IPS DF 4.7 (cell line): ENCODE measurements around the gene ACO1.

ENCODE experiments used
- DNase-seq: peaks from one replicate; pipeline ENCODE4 v3.0.0-alpha.2; 2013; ENCODE audit warnings: low spot score; ENCODE audit errors: extremely low read depth

The ACO1 gene

DNA sequence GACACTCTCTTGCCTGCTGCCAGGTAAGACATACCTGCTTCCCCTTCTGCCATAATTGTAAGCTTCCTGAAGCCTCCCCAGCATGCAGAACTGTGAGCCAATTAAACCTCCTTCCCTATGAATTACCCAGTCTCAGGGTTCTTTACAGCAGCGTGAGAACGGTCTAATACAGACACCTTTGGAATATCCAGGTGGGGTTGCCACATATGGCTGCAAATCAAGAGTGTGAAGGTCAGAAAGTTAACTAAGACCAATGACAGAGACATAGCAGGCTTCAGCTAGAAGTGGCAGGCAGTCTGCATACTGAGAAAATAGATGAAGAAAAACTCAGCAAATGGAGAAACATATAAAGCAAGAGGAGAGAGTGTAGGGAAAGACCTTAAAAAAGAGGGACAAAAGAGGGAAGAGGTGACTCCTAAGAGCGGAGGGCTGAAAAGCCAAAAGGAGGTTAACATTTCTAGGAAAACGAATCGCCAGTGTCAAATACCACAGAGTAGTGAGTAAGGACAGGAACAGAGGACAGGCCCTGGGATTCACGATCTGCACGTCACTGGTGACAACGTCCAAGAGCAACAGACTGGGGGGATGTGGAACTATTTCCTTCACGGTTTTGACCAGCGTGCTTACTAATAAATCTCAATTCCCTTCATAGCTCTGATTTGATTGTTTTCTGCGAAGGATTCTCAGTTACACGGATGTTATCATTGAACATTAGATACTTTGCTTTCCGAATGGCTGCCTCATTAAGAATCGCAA is 1.7 kb upstream of the ACO1 start:
- no peak for DNase-seq

- DNase-seq: no peak
Measured at GRCh38 chr9:32384002-32384363, 460 bp upstream of the ACO1 start.

GRCh38 chr9:32385152-32385884 is 875 bp downstream of the ACO1 start:
- DNase-seq: no peak

DNA sequence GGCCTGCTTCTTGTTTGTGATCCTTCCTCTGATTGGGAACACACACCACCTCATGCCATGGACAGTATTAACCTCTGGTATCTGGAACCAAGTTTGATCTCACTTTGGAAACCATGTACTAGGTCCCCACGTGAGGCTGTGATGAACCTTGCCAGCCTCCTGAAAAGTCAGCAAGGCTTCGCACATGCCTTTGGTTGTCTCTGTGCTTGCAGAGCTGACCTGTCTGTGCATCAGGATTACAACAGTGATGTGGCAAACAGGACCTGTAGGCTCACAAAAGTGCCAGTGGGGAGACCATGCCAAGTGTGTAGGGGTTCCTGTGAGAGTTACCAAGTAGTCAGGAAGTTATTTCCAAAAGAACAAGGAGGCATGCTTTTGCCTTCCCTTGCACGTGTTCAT is 1.4 kb downstream of the ACO1 start:
- no peak for DNase-seq

DNA sequence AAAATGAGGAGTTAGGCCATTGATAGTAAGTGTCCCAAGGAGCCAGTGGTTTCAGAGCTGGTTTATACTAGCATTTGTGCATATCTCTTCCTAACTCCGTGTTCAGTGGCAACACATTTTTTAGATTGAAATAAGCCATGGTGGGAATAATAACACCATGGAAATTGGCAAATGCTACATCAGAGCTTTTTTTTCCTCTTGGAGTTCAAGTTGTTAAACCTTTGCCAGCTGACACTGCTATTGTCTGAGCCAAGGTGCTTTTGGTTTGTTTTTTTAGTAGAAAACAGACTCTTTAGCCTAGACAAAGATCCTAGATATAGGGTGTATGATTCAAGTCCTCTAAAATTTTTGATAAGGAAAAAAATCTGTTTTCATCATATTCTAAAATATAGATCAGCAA is 2.8 kb downstream of the ACO1 start:
- no peak for DNase-seq

GRCh38 chr9:32389365-32389764 is 4.9 kb downstream of the ACO1 start:
- DNase-seq: no peak

DNA sequence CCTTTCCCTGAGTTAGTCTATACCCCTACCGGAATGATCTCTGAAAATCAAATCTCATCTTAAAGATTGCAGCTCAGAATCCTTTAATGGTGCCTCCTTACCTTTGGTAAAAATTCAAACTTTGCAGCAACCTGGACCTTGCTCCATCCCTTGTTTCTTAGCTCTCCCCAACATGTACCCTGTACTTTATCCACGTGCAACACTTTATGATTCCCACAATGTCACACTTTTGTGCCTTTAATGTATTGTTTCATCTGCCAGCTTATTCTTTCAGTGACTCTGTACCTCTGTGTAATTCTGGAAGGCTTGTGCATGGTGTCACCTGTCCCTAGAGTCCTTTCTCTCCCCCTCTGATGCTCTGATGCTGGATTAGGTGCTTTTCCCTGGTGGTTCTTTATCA is 9.5 kb downstream of the ACO1 start:
- DNase-seq: no peak

DNA sequence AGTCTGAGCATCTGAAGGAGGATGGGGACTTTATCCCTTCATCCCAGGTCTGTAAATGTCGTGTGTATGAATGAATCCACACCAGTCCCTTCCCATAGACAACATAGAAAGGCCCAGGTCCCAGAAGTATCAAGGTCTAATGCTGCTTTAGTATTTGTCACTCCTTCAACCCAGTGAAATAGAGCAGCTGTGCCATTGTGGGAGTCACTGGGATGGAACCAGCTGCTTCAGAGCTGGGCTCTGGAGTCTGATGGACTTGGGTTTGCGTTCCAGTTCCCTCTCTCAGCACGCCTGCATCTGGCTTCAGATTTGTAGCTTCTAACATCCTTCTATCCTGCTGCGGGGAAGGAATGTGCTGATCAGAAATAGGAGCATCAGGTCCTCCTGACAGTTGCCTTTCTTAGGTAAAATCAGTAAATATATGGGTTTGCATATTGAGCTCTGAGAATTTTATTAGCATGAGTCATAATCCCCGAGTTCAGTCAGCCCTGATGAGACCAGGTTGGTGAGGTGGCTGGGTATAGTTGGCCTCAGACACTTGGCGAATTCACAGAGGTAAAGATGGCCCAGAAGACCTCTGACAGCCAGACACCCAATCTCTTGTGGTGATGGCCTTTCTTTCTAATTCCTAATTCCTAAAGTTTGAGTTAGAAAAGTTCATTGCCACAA is 10.1 kb downstream of the ACO1 start:
- no peak for DNase-seq

GRCh38 chr9:32395510-32396216 is 11.2 kb downstream of the ACO1 start:
- no peak for DNase-seq

DNA sequence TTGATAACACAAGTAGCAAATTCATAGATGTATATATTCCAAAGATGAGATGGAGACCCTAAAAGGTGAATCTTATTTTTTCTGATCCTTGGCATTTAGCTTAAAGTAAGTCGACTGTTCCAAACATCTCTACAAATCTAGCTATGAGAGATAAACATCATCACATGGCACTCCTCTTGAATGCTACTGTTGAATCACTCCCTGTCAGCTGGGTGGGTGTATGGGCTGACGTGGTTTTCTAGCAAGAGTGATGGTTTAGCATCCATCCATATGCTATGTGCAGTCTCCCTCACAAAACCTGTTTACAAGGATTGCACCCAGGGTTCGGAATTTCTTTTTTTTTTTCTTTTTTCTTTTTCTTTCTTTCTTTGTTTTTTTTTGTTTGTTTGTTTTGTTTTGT is 13.8 kb downstream of the ACO1 start:
- no peak for DNase-seq

DNA sequence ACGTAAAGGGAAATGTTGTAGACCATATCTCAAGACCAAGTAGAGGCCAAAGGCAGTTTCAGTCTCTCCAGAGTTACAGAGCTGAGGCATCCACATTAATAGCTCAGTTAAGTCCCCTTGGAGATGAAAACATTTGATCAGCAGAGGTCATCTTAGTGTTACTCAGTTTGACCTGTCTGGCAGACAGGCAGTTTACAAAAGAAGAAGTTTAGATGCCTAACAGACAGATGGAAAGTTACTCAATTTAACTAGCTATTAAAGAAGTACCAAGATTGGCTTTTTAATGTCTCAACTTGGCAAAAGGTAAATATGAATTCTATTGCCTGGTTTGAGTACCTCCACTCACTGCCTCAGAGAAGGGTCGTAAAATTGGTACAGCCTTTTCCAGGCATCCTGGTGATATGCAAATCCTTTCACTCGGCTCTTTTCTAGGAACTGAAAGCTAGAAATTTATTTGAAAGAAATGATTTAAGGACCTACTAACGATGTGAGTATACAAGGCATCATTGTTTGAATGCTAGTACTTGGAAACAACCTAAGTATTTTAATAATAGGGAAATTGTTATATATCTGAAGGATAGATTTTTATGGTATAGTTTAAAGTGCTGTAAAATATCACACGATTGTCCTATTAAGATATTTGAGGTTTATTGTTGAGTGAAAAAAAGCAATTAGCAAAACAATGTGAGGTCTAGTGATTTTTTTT is 14.8 kb downstream of the ACO1 start:
- no peak for DNase-seq

GRCh38 chr9:32401488-32401887 is 17.0 kb downstream of the ACO1 start:
- DNase-seq: no peak

DNA sequence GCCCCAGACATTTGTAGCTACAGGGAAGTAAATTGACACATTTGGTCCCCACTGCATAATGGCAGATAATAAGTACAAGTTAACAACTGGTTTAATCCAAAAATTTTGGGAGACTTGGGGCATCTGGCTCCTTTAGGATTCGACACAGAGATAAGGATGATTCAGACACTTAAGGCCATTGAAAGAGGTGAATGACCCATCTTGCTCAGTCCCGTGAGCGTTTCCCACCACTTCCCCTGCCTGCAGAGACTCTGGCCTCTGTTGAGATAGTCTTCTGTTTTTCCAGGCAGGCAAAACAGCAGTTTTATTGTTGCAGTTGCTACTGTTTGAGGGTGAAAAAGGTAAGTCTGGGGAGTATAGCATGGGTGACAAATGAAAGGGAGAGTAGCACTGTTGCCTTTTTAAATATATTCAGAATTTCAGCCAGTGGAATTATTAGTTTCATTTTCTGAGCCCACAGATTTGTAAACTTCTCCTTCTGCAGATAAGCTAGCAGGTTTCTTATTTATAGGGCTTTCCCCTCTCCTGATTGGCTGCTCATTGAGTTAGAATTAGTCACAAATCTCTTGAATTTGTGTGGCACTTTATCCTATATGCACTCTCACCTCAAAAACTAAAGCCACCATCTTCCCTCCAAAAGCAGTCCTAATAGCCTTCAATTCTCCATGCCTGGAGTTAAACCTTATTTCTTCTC is 19.3 kb downstream of the ACO1 start:
- DNase-seq: no peak

DNA sequence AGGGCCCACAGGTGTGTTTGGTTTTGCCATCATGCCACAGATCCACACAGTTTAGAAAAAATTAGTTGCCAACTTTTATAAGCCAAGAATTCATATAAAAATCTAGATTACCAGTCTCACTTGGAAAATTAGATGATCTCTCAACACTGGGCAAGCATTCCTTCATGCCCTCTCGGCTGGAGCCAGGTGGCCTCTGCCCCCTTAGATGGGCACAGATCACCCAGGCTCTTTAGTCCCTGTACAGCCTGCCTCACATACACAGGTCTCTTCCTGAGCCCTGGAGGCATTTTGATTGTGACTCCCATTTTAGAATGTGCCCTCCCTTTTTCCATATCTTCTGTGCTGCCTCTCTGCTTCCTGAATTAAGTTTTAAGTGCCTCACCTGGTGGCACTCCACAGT is 20.0 kb downstream of the ACO1 start:
- no peak for DNase-seq

DNA sequence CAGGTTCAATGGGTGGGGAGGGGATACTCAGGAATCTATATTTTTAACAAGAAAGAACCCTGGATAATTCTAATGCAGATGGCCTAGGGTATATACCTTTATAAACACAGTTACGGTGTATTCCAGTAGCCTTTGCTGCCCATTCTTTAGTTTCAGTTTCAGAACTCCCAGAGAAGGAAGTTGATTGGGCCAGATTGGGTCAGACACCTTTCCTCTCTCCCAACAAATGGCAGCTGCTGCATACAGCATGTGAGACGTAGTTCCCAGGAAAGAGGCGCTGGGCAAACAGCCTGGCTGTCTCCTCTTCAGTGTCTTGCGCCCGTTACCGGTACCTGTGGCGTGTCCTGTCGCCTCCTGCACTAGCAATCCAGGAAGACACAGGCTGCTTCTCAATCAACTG is 20.4 kb downstream of the ACO1 start:
- no peak for DNase-seq

GRCh38 chr9:32405506-32405905 is 21.1 kb downstream of the ACO1 start:
- DNase-seq: no peak

DNA sequence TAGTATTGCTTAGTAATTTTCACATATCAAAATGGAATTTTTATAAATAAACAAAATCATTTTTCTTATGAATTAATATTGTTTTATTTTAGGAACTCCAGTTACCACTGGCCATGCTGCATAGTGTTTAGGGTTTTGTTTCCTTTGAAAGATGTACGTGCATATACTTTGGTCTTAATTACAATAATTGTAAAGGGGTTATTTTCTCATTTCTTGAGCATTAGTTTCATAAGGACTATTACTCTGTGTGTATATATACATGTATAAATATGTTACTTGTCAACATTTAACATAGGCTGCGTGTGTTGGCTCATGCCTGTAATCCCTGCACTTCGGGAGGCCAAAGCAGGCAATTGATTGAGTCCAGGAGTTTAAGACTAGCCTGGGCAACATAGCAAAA is 21.6 kb downstream of the ACO1 start:
- DNase-seq: no peak

GRCh38 chr9:32411753-32412152 is 27.3 kb downstream of the ACO1 start:
- DNase-seq: no peak

DNA sequence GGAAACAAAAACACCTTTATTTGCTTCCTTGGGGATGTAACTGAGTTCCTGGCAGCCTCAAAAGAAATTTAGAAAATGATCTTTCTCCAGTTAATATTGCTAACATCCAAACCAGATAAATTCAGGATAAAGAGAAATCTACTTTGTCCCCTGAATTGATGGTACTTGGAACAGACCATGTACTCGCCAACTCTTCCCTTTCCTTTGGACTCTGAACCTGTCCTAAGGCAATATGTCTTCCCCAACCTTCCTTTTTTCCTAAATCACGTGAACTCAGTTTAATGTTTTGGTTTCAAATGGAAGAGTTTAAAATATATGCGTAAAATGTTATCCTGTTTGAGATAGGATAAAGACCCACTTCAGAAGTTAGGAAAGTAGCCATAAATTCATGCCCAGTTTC is 28.0 kb downstream of the ACO1 start:
- no peak for DNase-seq

- DNase-seq: no peak
Measured at GRCh38 chr9:32413424-32413823, 29.0 kb downstream of the ACO1 start.

GRCh38 chr9:32414856-32415255 is 30.4 kb downstream of the ACO1 start:
- no peak for DNase-seq
